HG03521 (cell line): ENCODE results near the gene ZNF607.

Experiments
- ATAC-seq: cut with Tn5 transposase; IDR thresholded peaks from one replicate; pipeline ENCODE4 v1.9.1; 2021; ENCODE audit warnings: mild to moderate bottlenecking, moderate library complexity; ENCODE audit not compliant: unreplicated experiment

Gene ZNF607

DNA sequence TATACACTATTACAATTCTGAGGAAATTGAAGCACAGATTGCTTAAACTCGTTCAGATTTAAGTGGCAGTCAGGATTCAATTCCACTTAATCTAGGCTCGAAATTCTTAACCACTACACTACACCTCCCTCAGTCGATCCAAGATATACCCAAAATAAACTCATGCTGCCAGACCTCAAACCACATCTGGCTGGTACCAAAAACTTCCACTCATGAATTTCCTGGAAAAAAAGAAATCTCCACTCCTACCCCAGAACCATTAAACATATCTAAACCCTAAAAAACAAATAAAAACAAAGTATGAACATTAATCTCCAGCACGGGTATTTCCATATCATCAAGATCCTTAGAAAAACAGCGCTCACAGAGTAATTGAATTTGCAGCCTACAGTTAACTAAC lies 65.4 kb downstream of the ZNF607 start:
- ATAC-seq: no peak
